NK-92 (cell line): ENCODE results near the gene EXOC6.

Source experiments
- DNase-seq: peaks from one replicate; lab custom pipeline; 2025; ENCODE audit not compliant: unreplicated experiment; lab: John Stamatoyannopoulos, UW

EXOC6 gene

DNA sequence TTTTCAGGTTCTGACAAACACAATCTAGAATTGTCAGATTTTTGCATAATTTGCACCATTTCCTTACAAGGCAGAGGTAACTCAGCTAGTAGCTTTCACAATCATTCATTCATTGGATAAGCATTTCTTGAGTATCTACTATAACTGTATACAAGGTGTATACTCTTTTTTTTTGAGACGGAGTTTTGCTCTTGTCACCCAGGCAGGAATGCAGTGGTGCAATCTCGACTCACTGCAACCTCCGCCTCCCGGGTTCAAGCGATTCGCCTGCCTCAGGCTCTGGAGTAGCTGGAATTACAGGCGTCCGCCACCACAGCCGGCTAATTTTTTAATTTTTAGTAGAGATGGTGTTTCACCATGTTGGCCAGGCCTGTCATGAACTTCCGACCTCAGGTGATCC is 16.2 kb upstream of the EXOC6 start:
- no peak for DNase-seq

DNA sequence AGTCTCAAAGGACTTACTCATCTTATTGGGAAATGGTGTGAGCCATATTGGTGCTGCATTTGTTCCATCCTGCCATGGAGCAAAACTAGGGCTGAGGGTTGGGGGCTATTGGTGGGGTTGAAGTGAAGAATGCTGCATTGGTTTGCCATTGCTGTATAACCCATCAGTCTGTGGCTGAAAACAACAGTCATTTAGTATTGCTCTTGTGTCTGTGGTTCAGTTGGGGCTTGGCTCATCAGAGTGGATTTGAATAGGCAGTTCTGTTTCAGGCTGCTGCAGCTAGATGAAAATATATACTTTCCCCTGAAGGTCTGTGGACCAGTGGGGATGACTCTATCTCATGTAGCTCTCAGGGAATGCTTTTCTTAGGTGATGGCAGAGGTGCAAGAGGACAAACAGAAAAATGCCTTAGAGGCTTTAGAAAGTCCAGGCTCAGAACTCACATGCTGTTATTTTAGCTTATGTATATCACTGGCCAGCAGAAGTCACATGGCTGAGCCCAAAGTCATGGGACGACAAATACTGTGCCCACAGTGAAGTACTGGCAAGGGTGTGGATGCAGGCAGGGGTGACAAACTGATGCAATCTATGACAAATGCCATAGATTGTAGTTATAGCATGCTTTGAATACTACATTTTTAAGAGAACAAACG is 15.2 kb upstream of the EXOC6 start:
- DNase-seq = no peak

DNA sequence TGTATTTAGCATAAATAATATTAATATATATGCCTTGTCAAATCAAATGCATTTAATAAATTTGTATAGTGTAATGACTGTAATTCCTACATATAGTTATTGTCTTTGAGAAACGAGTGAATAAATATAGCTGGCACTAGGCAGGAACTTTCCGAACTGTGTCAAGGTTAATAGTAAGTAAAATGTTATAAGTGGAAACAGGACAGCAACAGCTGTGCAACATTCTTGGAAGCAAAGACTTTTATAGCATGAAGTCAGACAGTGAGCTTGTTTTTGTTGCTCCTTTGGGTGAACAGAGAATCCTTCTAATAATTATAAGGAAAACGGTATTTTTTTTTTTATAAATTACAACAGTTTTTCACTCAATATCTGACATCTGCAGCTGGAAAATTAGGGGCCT is 14.0 kb upstream of the EXOC6 start:
- DNase-seq = no peak

DNA sequence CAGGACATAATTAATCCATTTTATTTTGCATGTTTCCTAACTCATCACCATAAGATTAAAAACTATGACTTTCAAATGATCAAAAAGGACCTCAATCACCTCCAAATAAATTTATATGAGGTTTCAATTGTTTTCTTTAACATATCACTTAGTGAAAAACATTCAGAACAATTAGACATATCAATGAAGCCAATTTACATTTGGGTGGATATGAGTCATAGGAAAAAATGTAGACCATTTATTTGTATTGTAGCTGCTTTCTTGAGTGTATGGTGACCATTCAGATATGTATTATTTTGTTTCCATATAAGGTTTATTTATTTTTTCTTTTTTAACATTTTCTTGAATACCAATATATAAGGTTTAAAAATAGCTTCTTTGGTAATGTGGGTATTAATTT is 13.3 kb upstream of the EXOC6 start:
- no peak for DNase-seq

DNA sequence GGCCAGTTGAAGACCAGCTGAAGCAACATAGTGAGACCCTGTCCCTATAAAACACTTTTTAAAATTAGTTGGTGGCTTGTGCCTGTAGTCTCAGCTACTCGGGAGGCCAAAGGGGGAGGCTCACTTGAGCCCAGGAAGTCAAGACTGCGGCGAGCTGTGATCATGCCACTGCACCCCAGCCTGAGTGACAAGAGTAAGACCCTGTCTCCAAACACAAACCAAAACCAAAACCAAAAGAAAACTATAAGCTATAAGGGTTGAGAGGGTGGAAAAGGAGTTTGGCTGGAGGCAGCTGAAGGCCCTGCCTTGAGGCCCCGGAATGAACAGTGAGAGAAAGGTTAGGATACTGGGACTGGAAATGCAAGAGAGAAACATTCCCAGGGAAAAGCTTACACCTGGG is 10.9 kb upstream of the EXOC6 start:
- no peak for DNase-seq

DNA sequence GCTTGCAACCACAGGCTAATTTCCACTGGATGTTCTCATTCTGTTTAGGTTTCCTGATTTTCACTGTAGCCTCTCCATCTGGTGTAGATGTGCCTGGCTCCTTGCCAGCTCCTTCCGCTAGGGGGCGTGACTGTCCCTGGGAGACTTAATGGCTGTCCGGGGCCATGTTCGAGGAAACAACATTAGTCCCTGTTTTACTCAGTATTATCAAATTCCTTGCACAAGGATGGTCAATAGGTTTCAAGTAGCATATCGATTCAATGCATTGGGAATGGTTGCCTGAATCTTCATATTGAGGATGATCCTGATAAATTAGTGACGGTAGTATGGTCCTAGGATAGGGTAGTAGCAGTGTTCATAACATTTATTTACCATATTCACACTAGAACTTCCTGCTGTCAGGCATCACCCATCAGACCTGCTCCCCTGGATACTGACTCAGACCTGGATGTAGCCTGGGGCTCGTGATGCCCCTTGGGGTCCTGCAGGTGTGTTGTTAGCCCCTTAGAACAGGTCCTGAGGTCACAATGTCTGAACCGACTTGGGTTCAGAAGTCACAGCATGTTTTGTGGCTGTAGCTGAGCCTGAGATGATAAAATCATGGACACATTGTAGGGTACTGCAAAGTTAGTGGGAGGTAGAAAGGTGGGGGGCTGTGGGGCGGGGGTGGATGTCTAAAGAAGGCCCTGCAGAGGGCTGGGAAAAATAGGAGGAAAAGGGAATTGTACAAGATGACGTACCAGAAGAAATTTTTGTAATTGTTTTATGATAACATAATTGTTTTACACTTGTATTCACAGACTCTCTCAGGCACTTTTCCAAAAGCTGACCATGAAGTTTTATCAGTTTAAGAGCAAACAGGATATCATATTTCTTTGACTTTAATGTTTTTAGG is 8.9 kb upstream of the EXOC6 start:
- no peak for DNase-seq

DNA sequence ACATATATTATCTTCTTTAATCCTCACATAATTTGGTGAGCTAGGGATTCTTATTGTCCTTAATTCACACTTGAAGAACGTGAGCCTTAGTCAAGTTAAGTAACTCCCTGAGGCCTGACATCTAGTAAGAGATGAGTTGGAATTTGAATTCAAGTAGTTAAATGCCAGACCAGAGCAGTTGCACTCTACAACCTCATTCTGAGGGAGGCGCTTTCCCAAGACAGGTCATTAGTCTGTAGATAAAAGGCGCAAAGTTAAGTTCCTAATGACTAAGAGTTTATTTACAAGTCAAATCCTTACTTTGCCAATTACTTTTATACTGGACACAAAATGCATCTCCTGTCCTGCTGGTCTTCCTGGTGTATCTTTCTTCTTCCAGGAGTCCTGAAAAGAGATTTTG is 3.6 kb upstream of the EXOC6 start:
- DNase-seq = no peak

DNA sequence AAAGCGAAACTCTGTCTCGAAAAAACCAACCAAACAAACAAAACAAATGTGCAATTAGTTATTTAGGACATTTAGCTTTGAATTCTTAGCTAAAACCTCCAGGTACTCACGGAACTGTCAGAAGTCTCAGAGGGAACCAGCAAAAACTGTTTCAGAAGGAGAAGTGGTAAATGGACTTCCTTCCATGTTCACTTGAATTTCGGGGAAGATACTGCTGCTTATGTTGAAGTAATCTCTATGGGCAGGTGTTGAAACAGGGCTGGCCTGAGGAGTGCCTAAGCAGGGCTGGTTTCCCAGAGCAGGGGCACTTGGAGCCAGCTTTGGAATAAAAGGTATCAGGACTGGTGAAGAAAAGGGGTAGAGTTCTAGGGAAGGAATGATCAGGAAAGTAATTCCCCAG is 2.4 kb upstream of the EXOC6 start:
- DNase-seq = no peak

DNA sequence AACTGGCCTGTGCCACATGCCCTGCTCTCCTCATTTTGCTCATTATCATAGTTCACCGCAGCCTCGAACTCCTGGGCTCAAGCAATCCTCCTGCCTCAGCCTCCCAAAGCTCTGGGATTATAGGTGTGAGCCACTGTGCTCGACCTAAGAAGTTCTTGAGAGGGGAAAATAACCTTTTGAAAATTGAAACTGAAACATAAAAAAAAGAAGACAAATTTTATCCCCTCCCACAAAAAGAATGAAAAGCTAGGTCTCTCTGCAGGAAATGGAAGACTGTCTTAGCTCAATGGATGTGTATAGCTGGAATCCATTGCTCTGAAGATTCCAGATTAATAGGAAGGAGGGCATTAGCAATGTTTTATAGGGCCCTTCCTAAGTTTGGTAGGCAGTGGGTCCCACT is 2.0 kb upstream of the EXOC6 start:
- no peak for DNase-seq

DNA sequence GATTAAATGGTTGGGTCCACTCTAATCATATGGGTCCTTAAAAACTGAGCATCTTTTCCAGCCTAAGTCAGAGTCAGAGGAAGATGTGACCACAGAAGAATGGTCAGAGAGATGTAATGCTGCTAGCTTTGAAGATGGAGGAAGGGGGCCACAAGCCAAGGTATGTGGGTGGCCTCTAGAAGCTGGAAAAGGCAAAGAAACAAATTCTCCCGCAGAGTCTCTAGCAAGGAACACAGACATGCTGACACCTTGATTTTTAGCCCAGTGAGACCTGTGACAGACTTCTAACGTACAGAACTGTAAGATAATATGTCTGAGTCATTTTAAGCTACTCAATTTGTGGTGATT is 1.5 kb upstream of the EXOC6 start:
- no peak for DNase-seq

DNA sequence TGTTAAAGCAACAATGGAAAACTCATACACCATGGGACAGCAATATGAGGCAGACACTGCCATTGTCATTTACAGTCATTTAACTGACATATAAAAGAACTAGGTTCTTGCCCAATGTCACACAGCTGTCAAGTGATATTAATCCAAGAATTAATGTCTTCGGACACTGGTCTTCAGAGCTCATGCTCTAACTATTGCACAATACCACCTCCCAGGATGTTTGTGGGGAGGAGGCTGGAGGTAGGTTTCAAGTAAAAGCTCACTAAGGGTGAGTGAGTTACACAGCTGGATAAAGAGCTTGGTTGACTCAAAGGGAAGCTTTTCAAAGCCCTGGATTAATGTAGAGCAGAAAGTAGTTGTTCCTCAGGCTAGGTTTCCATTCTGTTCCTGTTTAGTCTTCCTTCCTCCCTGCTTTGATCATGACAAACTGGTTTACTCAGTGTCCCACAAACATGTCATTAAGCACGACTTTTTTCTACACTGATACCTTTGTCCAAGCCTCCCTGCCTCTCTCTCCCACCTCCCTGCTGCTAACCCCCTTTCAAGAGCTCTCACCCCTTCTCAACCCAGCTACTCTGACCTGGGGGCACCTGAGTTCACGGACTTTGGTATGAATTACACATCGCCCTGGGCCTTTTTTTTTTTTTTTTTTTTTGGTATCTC is 987 bp upstream of the EXOC6 start:
- no peak for DNase-seq

DNA sequence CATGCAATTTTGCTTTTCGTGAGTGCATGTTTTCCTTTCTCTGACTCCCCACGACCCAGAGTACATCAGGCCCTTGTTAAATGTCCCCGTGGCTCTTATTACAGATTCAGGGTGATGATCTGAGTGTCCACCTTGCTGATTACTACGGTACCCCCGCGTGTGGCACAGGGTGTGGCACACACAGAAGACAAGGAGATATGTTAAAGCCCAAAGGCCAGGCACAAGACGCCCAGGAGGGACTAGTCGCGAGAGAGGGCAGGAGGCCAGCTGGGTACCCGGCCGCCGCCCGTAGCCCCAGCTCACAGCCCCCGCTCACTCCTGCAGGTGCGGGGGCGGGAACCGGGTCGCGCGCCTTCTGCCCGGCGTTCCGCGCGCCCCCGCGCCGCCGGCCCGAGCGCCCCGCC is 281 bp upstream of the EXOC6 start:
- no peak for DNase-seq

DNA sequence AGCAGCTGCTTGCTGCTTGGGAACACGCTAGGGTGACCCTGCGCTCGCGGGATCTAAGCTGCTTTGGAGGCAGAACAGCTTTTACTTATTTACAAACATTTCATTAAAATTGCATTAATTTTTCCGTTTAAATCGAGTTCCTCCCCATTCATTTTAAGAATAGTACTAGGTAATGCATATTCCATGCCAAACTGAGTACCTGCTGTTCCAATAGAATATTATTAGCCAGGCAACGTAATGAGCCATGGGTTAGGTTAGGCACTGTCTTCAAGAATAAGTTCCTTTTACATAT is 860 bp downstream of the EXOC6 start:
- DNase-seq = no peak

DNA sequence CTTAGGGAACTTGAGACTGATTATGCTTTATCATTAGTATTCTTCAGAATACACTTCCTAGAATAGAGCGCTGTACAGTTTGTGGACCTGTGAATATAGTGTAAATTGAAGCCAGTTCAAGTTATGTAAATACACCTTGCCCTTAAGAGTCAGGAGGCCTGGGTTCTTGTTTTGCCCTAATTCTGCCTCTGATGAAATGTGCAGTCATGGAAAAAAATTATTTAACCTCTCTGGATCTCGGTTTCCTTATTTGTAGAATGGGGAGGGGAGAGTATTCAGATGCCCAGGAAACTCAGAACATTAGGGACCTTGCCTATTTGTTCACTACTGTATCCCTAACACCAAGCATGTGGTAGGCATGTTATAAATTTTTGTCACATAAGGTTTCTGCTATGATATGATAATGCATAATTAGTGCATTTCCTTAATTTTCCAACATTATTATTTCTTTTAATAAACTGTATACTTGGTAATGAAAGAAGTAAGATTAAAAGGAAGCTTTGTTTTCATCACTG is 1.3 kb downstream of the EXOC6 start:
- DNase-seq = no peak

DNA sequence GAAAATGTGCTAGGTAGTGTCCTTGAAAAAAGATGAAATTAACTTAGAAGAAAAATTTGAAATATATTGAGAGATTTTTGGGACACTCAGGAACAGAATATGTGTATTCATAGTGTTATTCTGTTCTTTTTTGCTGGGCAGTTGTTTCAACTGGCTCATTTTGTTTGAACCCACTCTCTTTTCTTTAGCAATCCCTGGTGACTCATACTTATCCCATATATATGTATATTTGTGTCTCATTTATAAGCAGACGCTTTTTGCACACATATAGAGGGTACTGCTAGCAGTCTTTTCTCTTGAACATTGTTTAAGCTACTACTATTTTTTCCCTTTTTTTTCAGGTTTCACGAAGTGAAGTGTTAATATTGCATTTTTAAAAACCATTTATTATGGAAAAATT is 1.9 kb downstream of the EXOC6 start:
- DNase-seq = no peak

DNA sequence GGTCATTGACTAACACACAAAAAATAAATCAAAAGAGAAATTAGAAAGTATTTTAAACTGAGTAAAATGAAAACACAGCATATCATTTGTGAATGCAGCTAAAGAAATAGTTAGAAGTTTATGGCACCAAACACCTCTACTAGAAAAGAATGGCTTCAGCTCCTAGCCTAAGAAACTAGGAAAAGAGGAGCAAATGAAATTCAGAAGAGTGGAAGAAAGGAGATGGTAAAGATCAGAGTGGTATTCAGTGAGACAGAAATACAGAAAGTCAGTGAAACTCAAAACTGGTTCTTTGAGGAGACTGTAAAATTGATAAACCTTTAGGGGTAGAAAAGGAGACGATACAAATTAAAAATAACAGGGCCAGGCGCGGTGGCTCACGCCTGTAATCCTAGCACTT is 2.7 kb downstream of the EXOC6 start:
- no peak for DNase-seq

DNA sequence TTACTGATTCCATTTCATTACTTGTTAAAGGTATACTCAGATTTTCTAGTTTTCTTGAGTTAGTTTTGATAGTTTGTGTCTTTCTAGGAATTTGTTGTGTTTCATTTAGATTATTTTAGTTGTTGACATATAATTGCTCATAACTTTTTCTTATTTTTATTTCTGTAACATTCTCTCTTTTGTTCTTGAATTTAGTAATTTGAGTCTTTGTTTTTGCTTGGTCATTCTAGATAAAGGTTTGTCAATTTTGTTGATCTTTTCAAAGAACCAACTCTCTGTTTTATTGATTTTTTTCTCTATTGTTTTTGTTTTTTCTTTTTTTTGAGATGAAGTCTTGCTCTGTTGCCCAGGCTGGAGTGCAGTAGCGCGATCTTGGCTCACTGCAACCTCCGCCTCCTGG is 7.2 kb downstream of the EXOC6 start:
- DNase-seq = no peak

DNA sequence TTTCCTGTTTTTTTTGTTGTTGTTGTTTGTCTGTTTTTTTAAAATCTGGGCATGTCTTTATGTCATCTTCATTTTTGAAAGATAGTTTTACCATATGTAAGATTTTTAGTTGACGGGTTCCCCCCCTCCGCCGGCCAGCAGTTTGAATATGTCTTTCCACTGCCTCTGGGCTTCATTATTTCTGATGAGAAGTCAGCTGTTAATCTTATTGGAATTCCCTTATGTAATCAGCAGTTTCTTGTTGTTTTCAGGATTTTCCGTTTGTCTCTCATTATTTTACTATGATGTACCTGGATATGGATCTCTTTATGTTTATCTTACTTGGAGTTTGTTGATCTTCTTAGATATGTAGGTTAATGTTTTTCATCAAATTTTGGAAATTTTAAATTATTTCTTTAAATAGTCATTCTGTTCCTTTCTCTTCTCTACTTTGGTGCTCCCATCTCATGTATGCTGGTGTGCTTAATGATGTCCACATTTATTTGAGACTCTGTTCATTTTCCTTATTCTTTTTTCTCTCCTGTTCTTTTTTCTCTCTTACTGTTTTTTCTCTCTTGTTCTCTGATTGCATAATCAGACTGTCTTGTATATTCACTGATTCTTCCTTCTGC is 9.7 kb downstream of the EXOC6 start:
- DNase-seq = no peak

DNA sequence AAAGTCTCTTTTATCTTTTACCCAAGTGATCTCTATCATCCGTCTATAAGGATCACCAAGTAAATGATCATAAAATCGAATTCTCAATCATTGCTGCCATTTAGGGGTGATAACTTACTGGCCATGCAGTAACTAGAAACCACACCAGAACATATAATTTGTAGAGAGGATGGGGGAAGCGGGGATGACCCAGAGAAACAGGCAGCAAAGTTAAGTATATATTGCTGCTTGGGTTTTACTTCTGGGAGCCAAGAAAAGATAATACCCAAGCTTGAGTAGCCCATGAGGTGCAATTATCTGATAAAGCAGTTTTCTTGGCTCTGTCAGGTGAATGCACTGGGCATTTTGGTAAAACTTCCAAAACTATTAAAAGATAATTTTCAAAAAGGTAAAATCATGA is 18.9 kb downstream of the EXOC6 start:
- no peak for DNase-seq

DNA sequence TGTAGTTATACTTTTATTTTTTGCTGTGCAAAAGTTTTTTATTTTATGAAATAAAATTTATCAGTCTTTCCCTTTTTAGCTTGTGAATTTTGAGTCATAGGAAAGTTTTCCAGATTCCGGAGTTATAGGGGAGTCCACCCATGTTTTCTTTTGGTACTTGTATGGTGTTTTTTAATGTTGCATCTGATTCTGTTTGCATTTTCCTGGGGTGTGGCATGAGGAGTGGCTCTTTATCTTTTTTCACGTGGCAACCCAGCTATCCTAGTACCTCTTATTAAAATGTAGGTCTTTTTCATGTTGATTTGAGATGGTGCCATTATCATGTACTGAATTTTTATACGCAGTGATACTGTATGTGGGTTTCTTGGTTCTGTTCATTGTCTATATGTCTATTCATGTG is 19.7 kb downstream of the EXOC6 start:
- no peak for DNase-seq

DNA sequence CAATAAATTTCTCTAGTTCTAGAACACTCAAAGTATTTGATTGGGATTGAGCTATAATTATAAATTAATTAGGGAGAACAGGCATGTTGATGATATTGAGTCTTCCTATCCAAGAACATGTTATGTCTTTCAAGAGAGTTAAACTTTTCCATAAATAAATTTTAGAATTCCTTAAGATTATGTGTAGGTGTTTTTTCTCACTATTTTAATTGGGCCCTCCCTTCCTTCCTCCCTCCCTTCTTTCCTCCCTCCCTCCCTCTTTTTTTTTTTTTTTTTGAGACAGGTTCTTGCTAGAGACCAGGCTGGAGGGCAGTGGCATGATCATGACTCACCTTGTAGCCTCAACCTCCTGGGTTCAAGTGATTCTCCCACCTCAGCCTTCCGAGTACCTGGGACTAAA is 20.2 kb downstream of the EXOC6 start:
- no peak for DNase-seq

DNA sequence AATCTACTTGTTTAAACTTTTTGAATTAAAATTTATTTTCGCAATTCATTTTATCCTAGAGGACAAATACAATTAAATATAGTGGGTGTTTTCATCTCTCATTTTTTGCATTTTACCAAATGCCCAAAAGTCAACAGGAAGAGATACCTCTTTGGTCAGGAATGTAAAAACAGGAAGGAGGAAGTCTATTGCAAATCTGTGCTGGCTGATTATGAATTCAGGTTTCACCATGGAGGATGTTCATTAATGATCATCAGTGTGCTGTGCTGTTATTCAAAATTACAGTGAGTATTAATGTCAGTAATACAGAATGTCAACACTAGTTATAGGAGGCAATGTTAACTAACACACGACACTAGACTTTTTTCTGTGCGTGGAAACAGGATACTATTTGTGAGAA is 24.7 kb downstream of the EXOC6 start:
- DNase-seq = no peak
